Tibial artery (tissue), 4 donors: ENCODE measurements around the gene MSI2.

ENCODE experiments used
- DNase-seq, 2 donors: peaks; one replicate each; pipeline ENCODE4 v3.0.0-alpha.2; 2019
- H3K27ac ChIP-seq, 2 donors: fragments of 200-600 bp; sonication (generic) in 1 of 2; 1 replicate in 1 of 2; 2 replicates in 1 of 2; pipeline ENCODE4 v1.5.1; 2018 to 2019; ENCODE audit warnings: mild to moderate bottlenecking in 1 of 2
- H3K27me3 ChIP-seq, 2 donors: fragments of 200-600 bp; sonication (generic) in 1 of 2; one replicate each; pipeline versions ENCODE4 v1.5.1 to v1.6.0; 2016 to 2019
- H3K36me3 ChIP-seq, 3 donors: fragments of 200-600 bp; sonication (generic) in 2 of 3; one replicate each; pipeline ENCODE4 v1.5.1; 2016 to 2019; ENCODE audit warnings: mild to moderate bottlenecking in 2 of 3
- H3K4me1 ChIP-seq, 4 donors: fragments of 200-600 bp; sonication (generic) in 2 of 4; 1 replicate in 3 of 4; 2 replicates in 1 of 4; pipeline ENCODE4 v1.5.1; 2016 to 2019
- H3K4me3 ChIP-seq, 2 donors: fragments of 200-600 bp; sonication (generic) in 1 of 2; 1 replicate in 1 of 2; 2 replicates in 1 of 2; pipeline ENCODE4 v1.5.1; 2018 to 2019; ENCODE audit warnings: mild to moderate bottlenecking in 2 of 2
- H3K9me3 ChIP-seq, 3 donors: fragments of 200-600 bp; sonication (generic) in 1 of 3; one replicate each; pipeline ENCODE4 v1.5.1; 2016 to 2019
- intact Hi-C: fragments of 100-400 bp; cut with DNase I; formaldehyde crosslinking; loops from one replicate; pipeline ENCODE4 v1.15.0; 2023; ENCODE audit warnings: low total_unique reads
- TF ChIP-seq, protein P1 (sequence below), 2 experiments: fragments of 200-600 bp in 1 of 2; fragments of 450-650 bp in 1 of 2; IDR thresholded peaks; one replicate each; pipeline ENCODE4 v1.5.1; 2017 to 2019; ENCODE audit warnings: antibody characterized with exemption in 2 of 2, mild to moderate bottlenecking in 1 of 2, moderate library complexity in 1 of 2

Gene MSI2

DNA sequence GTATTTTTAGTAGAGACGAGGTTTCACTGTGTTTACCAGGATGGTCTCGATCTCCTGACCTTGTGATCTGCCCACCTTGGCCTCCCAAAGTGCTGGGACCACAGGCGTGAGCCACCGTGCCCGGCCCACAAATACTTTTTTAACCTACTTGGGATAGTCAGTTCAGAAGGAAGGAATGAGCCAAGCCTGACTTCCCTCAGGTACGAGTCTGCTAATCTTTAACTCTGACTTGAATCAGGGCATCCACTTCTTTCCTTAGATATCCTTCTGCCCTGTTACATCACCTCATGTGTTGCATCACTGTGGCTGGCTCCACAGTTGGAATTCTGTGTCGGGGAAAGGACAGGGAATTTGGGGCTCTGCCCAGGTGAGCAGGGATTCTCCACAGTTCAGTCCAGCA, 120.8 kb downstream of the MSI2 start:
- no peaks in the 10 kb centered on the region for H3K9me3 ChIP-seq
- no peak overlapping the region for H3K27ac ChIP-seq
- H3K4me3 ChIP-seq, result no peak overlapping the region
- peaks cover 0 to 7% (median 0%) of the 10 kb centered on the region in 3 donors for H3K36me3 ChIP-seq
- no peak for DNase-seq
- intact Hi-C loops, result no loop called here
- TF ChIP-seq, protein P1, sequence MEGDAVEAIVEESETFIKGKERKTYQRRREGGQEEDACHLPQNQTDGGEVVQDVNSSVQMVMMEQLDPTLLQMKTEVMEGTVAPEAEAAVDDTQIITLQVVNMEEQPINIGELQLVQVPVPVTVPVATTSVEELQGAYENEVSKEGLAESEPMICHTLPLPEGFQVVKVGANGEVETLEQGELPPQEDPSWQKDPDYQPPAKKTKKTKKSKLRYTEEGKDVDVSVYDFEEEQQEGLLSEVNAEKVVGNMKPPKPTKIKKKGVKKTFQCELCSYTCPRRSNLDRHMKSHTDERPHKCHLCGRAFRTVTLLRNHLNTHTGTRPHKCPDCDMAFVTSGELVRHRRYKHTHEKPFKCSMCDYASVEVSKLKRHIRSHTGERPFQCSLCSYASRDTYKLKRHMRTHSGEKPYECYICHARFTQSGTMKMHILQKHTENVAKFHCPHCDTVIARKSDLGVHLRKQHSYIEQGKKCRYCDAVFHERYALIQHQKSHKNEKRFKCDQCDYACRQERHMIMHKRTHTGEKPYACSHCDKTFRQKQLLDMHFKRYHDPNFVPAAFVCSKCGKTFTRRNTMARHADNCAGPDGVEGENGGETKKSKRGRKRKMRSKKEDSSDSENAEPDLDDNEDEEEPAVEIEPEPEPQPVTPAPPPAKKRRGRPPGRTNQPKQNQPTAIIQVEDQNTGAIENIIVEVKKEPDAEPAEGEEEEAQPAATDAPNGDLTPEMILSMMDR (IDR thresholded peaks at IDR 0.05), result no peak
- no peaks in the 10 kb centered on the region for H3K4me1 ChIP-seq
- no peaks in the 10 kb centered on the region for H3K27me3 ChIP-seq

DNA sequence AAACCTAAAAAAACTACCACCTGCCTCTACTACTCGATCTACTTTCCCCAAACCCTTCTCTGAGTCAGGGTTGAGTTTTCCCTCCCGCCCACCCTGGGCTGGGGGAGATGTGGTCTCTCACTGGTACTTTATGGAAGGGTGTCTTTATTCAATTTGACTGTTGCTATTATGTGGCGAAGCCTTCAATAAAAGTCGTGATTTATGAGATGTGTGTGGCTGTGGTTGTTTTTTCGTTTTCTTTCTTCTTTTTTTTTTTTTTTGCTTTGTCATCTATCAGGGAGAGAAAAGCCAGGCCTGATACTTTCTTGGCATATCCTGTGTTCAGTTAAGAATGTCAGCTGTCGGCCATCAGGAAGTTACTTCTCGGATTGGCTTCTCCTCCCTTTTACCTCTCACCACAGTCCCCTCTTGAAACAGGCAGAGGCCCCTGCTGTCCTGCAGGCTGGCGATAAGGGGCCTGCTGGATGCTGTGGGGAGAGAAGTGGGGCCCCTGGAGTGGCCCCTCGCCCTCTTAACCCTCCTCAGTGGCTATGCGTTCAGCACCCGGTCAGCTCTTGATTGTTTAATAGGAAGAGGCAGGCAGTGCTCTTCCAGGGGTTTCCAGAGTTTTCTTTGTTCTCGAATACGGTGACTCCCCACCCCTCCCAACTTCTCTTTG, 123.0 kb downstream of the MSI2 start:
- H3K4me1 ChIP-seq, result no peaks in the 10 kb centered on the region
- intact Hi-C loops, result no loop called here
- peaks cover 0 to 5% (median 2%) of the 10 kb centered on the region in 3 donors for H3K9me3 ChIP-seq
- no peak overlapping the region for H3K27ac ChIP-seq
- H3K36me3 ChIP-seq, result no peaks in the 10 kb centered on the region
- no peaks in the 10 kb centered on the region for H3K27me3 ChIP-seq
- TF ChIP-seq, protein P1 (IDR thresholded peaks at IDR 0.05), result no peak
- H3K4me3 ChIP-seq, result no peak overlapping the region
- no peak for DNase-seq

DNA sequence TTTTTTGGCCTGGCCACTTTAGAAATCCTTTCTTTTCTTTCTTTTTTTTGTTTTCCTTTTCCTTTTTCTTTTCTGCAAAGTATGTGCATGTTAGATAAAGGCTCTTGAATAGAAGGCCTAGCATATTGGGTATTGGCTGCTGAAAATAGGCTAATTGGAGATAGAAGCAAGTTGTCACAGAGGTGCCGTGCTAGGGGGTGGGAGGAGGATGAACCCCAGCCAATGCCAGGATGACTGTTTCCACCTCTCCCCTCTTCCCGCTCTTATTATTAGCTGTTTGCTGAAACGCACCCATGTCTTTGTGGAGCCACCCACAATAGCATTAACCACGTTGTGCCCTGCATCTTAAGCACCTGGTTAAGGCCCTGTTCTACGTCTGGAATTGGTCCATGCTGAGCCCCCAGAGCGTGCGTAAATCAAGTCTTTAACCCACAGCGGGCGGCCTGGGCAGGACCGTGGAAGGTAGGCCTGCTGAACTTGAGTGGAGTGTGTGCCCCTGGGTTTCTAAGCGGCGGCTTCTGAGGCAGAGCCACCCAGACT, 123.6 kb downstream of the MSI2 start:
- intact Hi-C loops, result no loop called here
- Histone ChIP-seq H3K36me3 (no peaks in the 10 kb centered on the region), H3K27me3 (no peaks in the 10 kb centered on the region), H3K9me3 (peaks cover 0 to 5% (median 4%) of the 10 kb centered on the region in 3 donors), H3K27ac (no peak overlapping the region), H3K4me3 (no peak overlapping the region), H3K4me1 (no peaks in the 10 kb centered on the region)
- TF ChIP-seq, protein P1 (IDR thresholded peaks at IDR 0.05), result no peak
- no peak for DNase-seq

DNA sequence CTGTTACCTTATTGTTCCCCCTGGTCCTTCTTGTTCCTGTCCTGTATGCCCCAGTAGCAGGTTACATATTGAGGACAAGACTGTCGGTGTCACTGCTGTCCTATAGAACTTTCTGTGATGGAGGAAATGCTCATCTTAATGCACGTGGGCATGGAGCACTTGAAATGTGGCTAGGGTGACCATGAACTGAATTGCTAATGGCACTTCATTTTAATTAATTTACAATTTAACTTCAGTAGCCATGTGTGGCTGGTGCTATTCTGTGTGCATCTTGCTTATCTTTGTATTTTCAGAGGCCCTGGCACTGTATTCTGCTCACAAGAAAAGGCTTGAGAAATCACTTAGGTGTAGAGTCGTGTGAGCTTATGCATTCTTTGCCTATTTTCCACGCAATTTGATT, 125.2 kb downstream of the MSI2 start:
- Histone ChIP-seq H3K27me3 (no peaks in the 10 kb centered on the region), H3K9me3 (peaks cover 0 to 8% (median 4%) of the 10 kb centered on the region in 3 donors), H3K4me3 (no peak overlapping the region), H3K27ac (no peak overlapping the region), H3K36me3 (no peaks in the 10 kb centered on the region), H3K4me1 (no peaks in the 10 kb centered on the region)
- TF ChIP-seq, protein P1 (IDR thresholded peaks at IDR 0.05), result no peak
- intact Hi-C loops, result no loop called here
- DNase-seq, result no peak

DNA sequence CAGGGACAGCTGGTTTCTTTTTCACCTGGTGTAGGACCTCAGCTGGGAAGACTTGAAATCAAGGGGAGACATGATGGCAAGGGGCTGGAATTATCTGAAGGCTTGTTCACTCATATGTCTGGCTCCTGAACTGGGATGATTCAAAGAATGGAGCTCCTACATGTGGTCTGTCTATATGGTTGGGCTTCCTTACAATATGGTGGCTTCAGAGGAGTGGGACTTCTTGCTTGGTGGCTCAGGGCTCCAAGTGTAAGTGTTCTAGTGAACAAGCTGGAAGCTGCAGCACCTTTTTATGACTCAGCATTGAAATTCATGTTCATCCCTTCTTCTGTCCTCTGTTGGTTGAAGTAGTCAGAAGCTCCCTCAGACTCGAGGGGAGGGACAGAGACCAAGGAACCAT, 127.9 kb downstream of the MSI2 start:
- no peaks in the 10 kb centered on the region for H3K36me3 ChIP-seq
- intact Hi-C loops, result no loop called here

More for the DNA sequence above, 127.9 kb downstream of the MSI2 start:
- Histone ChIP-seq H3K4me1 (no peaks in the 10 kb centered on the region), H3K4me3 (no peak overlapping the region), H3K9me3 (peaks cover 0 to 22% (median 16%) of the 10 kb centered on the region in 3 donors), H3K27ac (no peak overlapping the region), H3K27me3 (no peaks in the 10 kb centered on the region)
- no peak for DNase-seq
- TF ChIP-seq, protein P1 (IDR thresholded peaks at IDR 0.05), result no peak
